Measurements from ENCODE around the gene ERGIC1. TPM values are rescaled to one million over a fixed set of nuclear protein-coding genes. Genes with fewer than 3 reads are reported as not detected.

The ERGIC1 gene
- total and polyA plus RNA-seq, 2 experiments from 2014 or later = 25.2 to 92.2 TPM

DNA sequence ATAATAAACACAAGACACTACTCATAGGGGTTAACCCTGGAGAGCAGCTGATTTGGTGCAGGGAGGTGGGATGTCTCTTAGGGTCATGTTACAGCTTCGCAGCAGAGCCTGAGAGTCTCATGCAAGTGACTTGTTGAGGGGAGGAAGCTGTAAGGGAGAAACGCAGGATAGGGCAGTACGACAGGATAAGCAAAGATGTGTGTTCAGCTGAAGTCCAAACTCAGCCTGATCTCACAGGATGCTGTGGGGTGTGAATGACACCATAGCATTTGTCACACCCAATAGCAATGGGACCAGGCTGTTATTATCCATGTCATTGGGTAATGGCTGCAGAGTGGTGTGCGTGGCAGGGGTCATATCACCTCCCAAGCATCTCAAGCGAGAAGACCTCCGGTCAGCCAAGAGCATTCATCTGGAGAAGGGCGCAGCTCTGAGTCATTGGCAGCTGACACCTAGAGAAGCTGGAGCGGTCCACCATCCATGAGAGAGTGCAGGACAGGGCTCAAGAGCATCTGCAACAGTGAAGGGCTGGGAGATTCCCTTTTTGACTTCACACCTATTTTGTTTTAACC is 76.0 kb downstream of the ERGIC1 start:
- H3K27me3 Mint-ChIP-seq (ENCODE audit: insufficient read depth, low read depth, poor library complexity) = peaks cover 4% of the 10 kb centered on the region
- H3K9me3 Mint-ChIP-seq = no peaks in the 10 kb centered on the region
- no peak overlapping the region for H3K4me3 Mint-ChIP-seq
- TF ChIP-seq ETS1 (IDR thresholded peaks at IDR 0.05) (no peak), STAT1 (IDR thresholded peaks at IDR 0.05; ENCODE audit: unreplicated experiment) (no peak), POLR2AphosphoS5 (IDR thresholded peaks at IDR 0.05; ENCODE audit: low read depth) (no peak), JUNB (IDR thresholded peaks at IDR 0.05; ENCODE audit: unreplicated experiment) (no peak), ZNF331 (CRISPR knock-in tag; IDR thresholded peaks at IDR 0.05; ENCODE audit: low read depth) (no peak), EZH2 (IDR thresholded peaks at IDR 0.05; ENCODE audit: low read depth, unreplicated experiment) (no peak), EZH2phosphoT487 (IDR thresholded peaks at IDR 0.05; ENCODE audit: unreplicated experiment) (no peak), CREB1 (CRISPR knock-in tag; IDR thresholded peaks at IDR 0.05; ENCODE audit: low read depth) (no peak), ZNF462 (CRISPR knock-in tag; IDR thresholded peaks at IDR 0.05) (no peak), ZNF114 (CRISPR knock-in tag; IDR thresholded peaks at IDR 0.05) (no peak), NANOG (IDR thresholded peaks at IDR 0.05; ENCODE audit: borderline replicate concordance) (no peak)
- TF ChIP-seq, protein P1, sequence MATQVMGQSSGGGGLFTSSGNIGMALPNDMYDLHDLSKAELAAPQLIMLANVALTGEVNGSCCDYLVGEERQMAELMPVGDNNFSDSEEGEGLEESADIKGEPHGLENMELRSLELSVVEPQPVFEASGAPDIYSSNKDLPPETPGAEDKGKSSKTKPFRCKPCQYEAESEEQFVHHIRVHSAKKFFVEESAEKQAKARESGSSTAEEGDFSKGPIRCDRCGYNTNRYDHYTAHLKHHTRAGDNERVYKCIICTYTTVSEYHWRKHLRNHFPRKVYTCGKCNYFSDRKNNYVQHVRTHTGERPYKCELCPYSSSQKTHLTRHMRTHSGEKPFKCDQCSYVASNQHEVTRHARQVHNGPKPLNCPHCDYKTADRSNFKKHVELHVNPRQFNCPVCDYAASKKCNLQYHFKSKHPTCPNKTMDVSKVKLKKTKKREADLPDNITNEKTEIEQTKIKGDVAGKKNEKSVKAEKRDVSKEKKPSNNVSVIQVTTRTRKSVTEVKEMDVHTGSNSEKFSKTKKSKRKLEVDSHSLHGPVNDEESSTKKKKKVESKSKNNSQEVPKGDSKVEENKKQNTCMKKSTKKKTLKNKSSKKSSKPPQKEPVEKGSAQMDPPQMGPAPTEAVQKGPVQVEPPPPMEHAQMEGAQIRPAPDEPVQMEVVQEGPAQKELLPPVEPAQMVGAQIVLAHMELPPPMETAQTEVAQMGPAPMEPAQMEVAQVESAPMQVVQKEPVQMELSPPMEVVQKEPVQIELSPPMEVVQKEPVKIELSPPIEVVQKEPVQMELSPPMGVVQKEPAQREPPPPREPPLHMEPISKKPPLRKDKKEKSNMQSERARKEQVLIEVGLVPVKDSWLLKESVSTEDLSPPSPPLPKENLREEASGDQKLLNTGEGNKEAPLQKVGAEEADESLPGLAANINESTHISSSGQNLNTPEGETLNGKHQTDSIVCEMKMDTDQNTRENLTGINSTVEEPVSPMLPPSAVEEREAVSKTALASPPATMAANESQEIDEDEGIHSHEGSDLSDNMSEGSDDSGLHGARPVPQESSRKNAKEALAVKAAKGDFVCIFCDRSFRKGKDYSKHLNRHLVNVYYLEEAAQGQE (IDR thresholded peaks at IDR 0.05; ENCODE audit: unreplicated experiment) = no peak
- TF ChIP-seq, protein P2, sequence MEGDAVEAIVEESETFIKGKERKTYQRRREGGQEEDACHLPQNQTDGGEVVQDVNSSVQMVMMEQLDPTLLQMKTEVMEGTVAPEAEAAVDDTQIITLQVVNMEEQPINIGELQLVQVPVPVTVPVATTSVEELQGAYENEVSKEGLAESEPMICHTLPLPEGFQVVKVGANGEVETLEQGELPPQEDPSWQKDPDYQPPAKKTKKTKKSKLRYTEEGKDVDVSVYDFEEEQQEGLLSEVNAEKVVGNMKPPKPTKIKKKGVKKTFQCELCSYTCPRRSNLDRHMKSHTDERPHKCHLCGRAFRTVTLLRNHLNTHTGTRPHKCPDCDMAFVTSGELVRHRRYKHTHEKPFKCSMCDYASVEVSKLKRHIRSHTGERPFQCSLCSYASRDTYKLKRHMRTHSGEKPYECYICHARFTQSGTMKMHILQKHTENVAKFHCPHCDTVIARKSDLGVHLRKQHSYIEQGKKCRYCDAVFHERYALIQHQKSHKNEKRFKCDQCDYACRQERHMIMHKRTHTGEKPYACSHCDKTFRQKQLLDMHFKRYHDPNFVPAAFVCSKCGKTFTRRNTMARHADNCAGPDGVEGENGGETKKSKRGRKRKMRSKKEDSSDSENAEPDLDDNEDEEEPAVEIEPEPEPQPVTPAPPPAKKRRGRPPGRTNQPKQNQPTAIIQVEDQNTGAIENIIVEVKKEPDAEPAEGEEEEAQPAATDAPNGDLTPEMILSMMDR (conservative IDR thresholded peaks at IDR 0.05; ENCODE audit: low read depth in 2 of 2) = no peak
- Histone ChIP-seq H3F3A (replicated peaks; ENCODE audit: low read depth) (no peaks in the 10 kb centered on the region), H2AFZ (no peak overlapping the region), H3K9me2 (ENCODE audit: insufficient read depth) (no peaks in the 10 kb centered on the region), H3K36me3 (ENCODE audit: insufficient read depth) (0 out of 2 replicates have a peak, but pooled peaks cover 10% of the 10 kb centered on the region), H3K4me2 (no peak overlapping the region), H3K4me3 (no peak overlapping the region), H3K4me1 (ENCODE audit: insufficient read depth) (peaks cover 7% of the 10 kb centered on the region; the same call in 1 of the 2 replicates), H4K20me1 (replicated peaks; ENCODE audit: insufficient read depth) (no peaks in the 10 kb centered on the region; the same call in 1 of the 2 replicates), H3K27ac (ENCODE audit: low read depth) (no peak overlapping the region), H3K27me3 (ENCODE audit: insufficient read depth) (no peaks in the 10 kb centered on the region), H3K79me2 (replicated peaks; ENCODE audit: insufficient read depth) (no peaks in the 10 kb centered on the region)
- DNase-seq (ENCODE audit: low spot score) (no peak), ATAC-seq (no peak)
- no peak overlapping the region for H3K27ac Mint-ChIP-seq
- peaks cover 30% of the 10 kb centered on the region for H3K36me3 Mint-ChIP-seq (ENCODE audit: low read depth)
- peaks cover 33% of the 10 kb centered on the region for H3K4me1 Mint-ChIP-seq
